ENCODE data around the gene CEBPZ.

DNA sequence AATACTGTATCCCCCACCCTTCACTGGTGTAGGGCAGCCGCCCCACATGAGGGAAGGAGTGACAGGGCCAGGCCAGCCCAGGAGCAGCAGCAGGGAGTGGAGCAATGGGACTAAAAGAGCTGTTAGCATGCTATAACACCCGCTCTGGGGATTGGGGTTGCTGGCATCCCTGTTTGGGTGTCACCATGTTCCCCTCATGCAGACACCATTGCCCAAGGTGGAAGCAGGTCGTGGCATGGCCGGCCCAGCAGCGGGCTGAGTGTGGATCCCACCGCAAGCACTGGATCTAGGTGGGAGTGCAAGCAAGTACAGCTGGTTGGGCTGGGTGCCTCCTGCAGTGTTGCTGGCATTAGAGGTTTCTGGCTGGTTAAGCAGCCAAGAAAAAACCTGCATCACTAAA, 39.6 kb downstream of the CEBPZ start:
- TF ChIP-seq POLR2A (IDR thresholded peaks at IDR 0.05; ENCODE audit: low read depth, low read length) (no peak), TAF1 (IDR thresholded peaks at IDR 0.05; ENCODE audit: borderline replicate concordance, low read depth, low read length) (no peak), POLR2AphosphoS5 (IDR thresholded peaks at IDR 0.05; ENCODE audit: low read depth, low read length) (no peak)

Data from GM12892 (cell line).